ENCODE data around the gene AKR1C1. TPM values are rescaled to one million over a fixed set of nuclear protein-coding genes. Genes with fewer than 3 reads are reported as not detected.
A peak's percentile ranks its signal among the peaks of the same experiment; 100 is the strongest.
"Not testable (repeated sequence)": the region's sequence is repeated elsewhere in the genome, so short reads cannot be mapped to it uniquely, and the experiment has no call there.

AKR1C1 gene
- total and polyA plus RNA-seq, 3 donors from 2014 or later = 23.2 to 30.8 (median 26.3) TPM

- 86 to 91% methylated on average over 7 of the region's 7 CpGs for WGBS, 2 donors
- TF ChIP-seq POLR2A (IDR thresholded peaks at IDR 0.05) (no peak), CTCF (IDR thresholded peaks at IDR 0.05) (no peak)
- H3K36me3 ChIP-seq (ENCODE audit: low read depth, missing control alignments) = no peaks in the 10 kb centered on the region
- peaks cover 19% of the 10 kb centered on the region for H3K4me1 ChIP-seq
- H3K9me3 ChIP-seq = no peaks in the 10 kb centered on the region
- DNase-seq = no peak
- no peaks in the 10 kb centered on the region for H3K27me3 ChIP-seq
- no peak overlapping the region for H3K4me3 ChIP-seq
- intact Hi-C loops (cut with DNase I; ENCODE audit: low total_unique reads) = no loop called here
- no peak overlapping the region for H3K27ac ChIP-seq
Measured at GRCh38 chr10:4939224-4940072, 23.8 kb upstream of the AKR1C1 start.

GRCh38 chr10:4940073-4940428 is 23.2 kb upstream of the AKR1C1 start:
- H3K9me3 ChIP-seq; H3K36me3 ChIP-seq (ENCODE audit: low read depth, missing control alignments); intact Hi-C loops (cut with DNase I; ENCODE audit: low total_unique reads); H3K4me3 ChIP-seq; DNase-seq; H3K27ac ChIP-seq; H3K27me3 ChIP-seq: not testable (repeated sequence)
- 83 to 96% methylated on average over 6 of the region's 6 CpGs for WGBS, 2 donors
- peaks cover 19% of the 10 kb centered on the region for H3K4me1 ChIP-seq

GRCh38 chr10:4940909-4941308 is 22.3 kb upstream of the AKR1C1 start:
- DNase-seq; intact Hi-C loops (cut with DNase I; ENCODE audit: low total_unique reads); H3K4me3 ChIP-seq; H3K27me3 ChIP-seq; H3K9me3 ChIP-seq; H3K36me3 ChIP-seq (ENCODE audit: low read depth, missing control alignments): not testable (repeated sequence)
- Histone ChIP-seq H3K27ac (peak overlapping the region in 1 of 2 donors; percentile 72), H3K4me1 (peaks cover 19% of the 10 kb centered on the region)
- 96 to 98% methylated on average over 2 of the region's 2 CpGs for WGBS, 2 donors

GRCh38 chr10:4941540-4942330 is 21.5 kb upstream of the AKR1C1 start:
- no peak overlapping the region for H3K4me3 ChIP-seq
- TF ChIP-seq POLR2A (IDR thresholded peaks at IDR 0.05) (no peak), CTCF (IDR thresholded peaks at IDR 0.05) (no peak)
- 62 to 69% methylated on average over 5 of the region's 5 CpGs for WGBS, 2 donors
- no peaks in the 10 kb centered on the region for H3K9me3 ChIP-seq
- intact Hi-C loops (cut with DNase I; ENCODE audit: low total_unique reads) = no loop called here
- no peaks in the 10 kb centered on the region for H3K27me3 ChIP-seq
- no peak for DNase-seq
- peak overlapping the region in 1 of 2 donors; percentile 72 for H3K27ac ChIP-seq
- H3K36me3 ChIP-seq (ENCODE audit: low read depth, missing control alignments) = no peaks in the 10 kb centered on the region
- peaks cover 19% of the 10 kb centered on the region for H3K4me1 ChIP-seq

- peak in 2 of 3 experiments; percentile 17 to 25 for TF ChIP-seq CTCF (IDR thresholded peaks at IDR 0.05)
- intact Hi-C loops (cut with DNase I; ENCODE audit: low total_unique reads); H3K9me3 ChIP-seq; H3K27me3 ChIP-seq; H3K36me3 ChIP-seq (ENCODE audit: low read depth, missing control alignments); H3K4me3 ChIP-seq: not testable (repeated sequence)
- 45 to 55% methylated on average over 2 of the region's 2 CpGs for WGBS, 2 donors
- Histone ChIP-seq H3K27ac (peak overlapping the region in 1 of 2 donors; percentile 72), H3K4me1 (peaks cover 19% of the 10 kb centered on the region)
- DNase-seq = peak; percentile 54
Measured at GRCh38 chr10:4942931-4943330, 20.3 kb upstream of the AKR1C1 start.

- H3K4me3 ChIP-seq; DNase-seq; intact Hi-C loops (cut with DNase I; ENCODE audit: low total_unique reads); H3K36me3 ChIP-seq (ENCODE audit: low read depth, missing control alignments); H3K9me3 ChIP-seq; H3K27me3 ChIP-seq: not testable (repeated sequence)
- Histone ChIP-seq H3K27ac (peak overlapping the region in 1 of 2 donors; percentile 72), H3K4me1 (peaks cover 24% of the 10 kb centered on the region)
Measured at GRCh38 chr10:4943416-4943815, 19.8 kb upstream of the AKR1C1 start.

Data from testis (tissue), 3 donors.